Anterior cingulate cortex (tissue), 58 donors: ENCODE measurements around the gene TJP1.
A peak's percentile ranks its signal among the peaks of the same experiment; 100 is the strongest.
"Not testable (repeated sequence)": the region's sequence is repeated elsewhere in the genome, so short reads cannot be mapped to it uniquely, and the experiment has no call there.

Experiments used
- DNase-seq, 58 donors: peaks; one replicate each; lab custom pipeline; 2025; lab: John Stamatoyannopoulos, UW

Gene TJP1

GRCh38 chr15:29840926-29841325 lies 18.7 kb upstream of the TJP1 start:
- DNase-seq: no peak

- DNase-seq: no peak
These were observed 17.8 kb upstream of the TJP1 start for GRCh38 chr15:29840054-29840453.

GRCh38 chr15:29838352-29839010 lies 16.2 kb upstream of the TJP1 start:
- DNase-seq: no peak

GRCh38 chr15:29835301-29835700 lies 13.0 kb upstream of the TJP1 start:
- DNase-seq: no peak

GRCh38 chr15:29832709-29833108 lies 10.4 kb upstream of the TJP1 start:
- no peak for DNase-seq

- DNase-seq: no peak
These were observed 4.9 kb upstream of the TJP1 start for GRCh38 chr15:29826908-29827820.

- no peak for DNase-seq
These were observed 3.0 kb upstream of the TJP1 start for GRCh38 chr15:29825227-29825626.

- DNase-seq: peak in 50 of 58 donors; percentile 37 to 86 (median 68)
These were observed 604 bp upstream of the TJP1 start for GRCh38 chr15:29822684-29823459.

GRCh38 chr15:29821416-29822099 lies 710 bp downstream of the TJP1 start:
- peak in 46 of 58 donors; percentile 9 to 66 (median 42) for DNase-seq

GRCh38 chr15:29820394-29821154 lies 1.7 kb downstream of the TJP1 start:
- no peak for DNase-seq

GRCh38 chr15:29819979-29820378 lies 2.3 kb downstream of the TJP1 start:
- DNase-seq: no peak

- no peak for DNase-seq
These were observed 4.1 kb downstream of the TJP1 start for GRCh38 chr15:29818141-29818540.

- DNase-seq: not testable (repeated sequence)
These were observed 4.8 kb downstream of the TJP1 start for GRCh38 chr15:29817455-29817854.

GRCh38 chr15:29815000-29815710 lies 7.1 kb downstream of the TJP1 start:
- no peak for DNase-seq

- no peak for DNase-seq
These were observed 9.3 kb downstream of the TJP1 start for GRCh38 chr15:29813009-29813408.

GRCh38 chr15:29812384-29812694 lies 9.9 kb downstream of the TJP1 start:
- no peak for DNase-seq

- DNase-seq: no peak
These were observed 10.4 kb downstream of the TJP1 start for GRCh38 chr15:29811691-29812383.

GRCh38 chr15:29805708-29806104 lies 16.6 kb downstream of the TJP1 start:
- no peak for DNase-seq
